Measurements from ENCODE around the gene CTAG1A. TPM values are rescaled to one million over a fixed set of nuclear protein-coding genes. Genes with fewer than 3 reads are reported as not detected.

CTAG1A gene
- not detected in 2 replicates for total RNA-seq

GRCh38 chrX:154584585-154585183, at the start of gene CTAG1A:
TSS of gene CTAG1A (plus strand) at chrX:154585133. CDS start at chrX:154585207, 74 bp downstream.

GRCh38 chrX:154546354-154547244, 38.3 kb upstream of the CTAG1A start, which contains the start of gene G6PD:
TSS of gene G6PD (minus strand) at chrX:154546846. CDS start at chrX:154546155, 691 bp downstream.

GRCh38 chrX:154547245-154548027, 37.5 kb upstream of the CTAG1A start, which contains the start of gene IKBKG:
TSS of gene IKBKG (plus strand) at chrX:154547620. CDS start at chrX:154552003, 4,383 bp downstream.

GRCh38 chrX:154619182-154619581, 34.2 kb downstream of the CTAG1A start, which contains the start of gene CTAG1B:
TSS of gene CTAG1B (minus strand) at chrX:154619282. CDS start at chrX:154619218, 64 bp downstream.

Other genes starting within 250 kb of the CTAG1A start
- 2,419 and 3,747 TPM in 2 replicates for gene FLNA, start 210.5 kb upstream of the CTAG1A start, total RNA-seq
- gene EMD, start 205.8 kb upstream of the CTAG1A start, total RNA-seq: 17.1 and 20.6 TPM in 2 replicates
- 2,853 and 3,007 TPM in 2 replicates for gene RPL10, start 186.8 kb upstream of the CTAG1A start, total RNA-seq
- gene DNASE1L1, start 175.9 kb upstream of the CTAG1A start, total RNA-seq: 31.5 and 54.7 TPM in 2 replicates
- gene TAFAZZIN, start 173.6 kb upstream of the CTAG1A start, total RNA-seq: 16.3 and 19.1 TPM in 2 replicates
- gene ATP6AP1, start 156.5 kb upstream of the CTAG1A start, total RNA-seq: 58.3 and 72.5 TPM in 2 replicates
- 110 and 115 TPM in 2 replicates for gene GDI1, start 148.0 kb upstream of the CTAG1A start, total RNA-seq
- gene FAM50A, start 141.0 kb upstream of the CTAG1A start, total RNA-seq: 89.5 and 112 TPM in 2 replicates
- gene PLXNA3, start 126.9 kb upstream of the CTAG1A start, total RNA-seq: 19.2 and 26.2 TPM in 2 replicates
- gene LAGE3, start 105.9 kb upstream of the CTAG1A start, total RNA-seq: 11.4 and 25.7 TPM in 2 replicates
- 41.7 and 59.2 TPM in 2 replicates for gene UBL4A, start 98.5 kb upstream of the CTAG1A start, total RNA-seq
- 15.9 and 17.5 TPM in 2 replicates for gene SLC10A3, start 94.5 kb upstream of the CTAG1A start, total RNA-seq
- 32.4 TPM in 2 replicates for gene FAM3A, start 68.9 kb upstream of the CTAG1A start, total RNA-seq
- 62.4 and 81.9 TPM in 2 replicates for gene G6PD, start 38.3 kb upstream of the CTAG1A start, total RNA-seq
- 17.5 and 18.7 TPM in 2 replicates for gene IKBKG, start 37.5 kb upstream of the CTAG1A start, total RNA-seq
- gene CTAG1B, start 34.1 kb downstream of the CTAG1A start, total RNA-seq: not detected in 2 replicates
- not detected in 2 replicates for gene CTAG2, start 68.4 kb downstream of the CTAG1A start, total RNA-seq
- 0.77 and 1.4 TPM in 2 replicates for gene GAB3, start 165.9 kb downstream of the CTAG1A start, total RNA-seq
- 36.5 and 60.1 TPM in 2 replicates for gene DKC1, start 177.7 kb downstream of the CTAG1A start, total RNA-seq
- 15.2 and 18.8 TPM in 2 replicates for gene MPP1, start 220.4 kb downstream of the CTAG1A start, total RNA-seq
- gene SMIM9, start 249.5 kb downstream of the CTAG1A start, total RNA-seq: not detected in 2 replicates